HG03066 (cell line): ENCODE results near the gene IL36RN.

Experiments
- ATAC-seq: cut with Tn5 transposase; IDR thresholded peaks from one replicate; pipeline ENCODE4 v1.9.1; 2021; ENCODE audit warnings: low read depth; ENCODE audit not compliant: unreplicated experiment

IL36RN gene

GRCh38 chr2:113058998-113059960 is at the start of gene IL36RN:
IL36RN (plus strand) TSS chr2:113059198; CDS start chr2:113059439, 241 bp downstream.
- ATAC-seq = no peak

- ATAC-seq = no peak
Observed at GRCh38 chr2:113009622-113010021, 49.4 kb upstream of the IL36RN start.

GRCh38 chr2:113010088-113010487 is 48.9 kb upstream of the IL36RN start:
- no peak for ATAC-seq

- no peak for ATAC-seq
Observed at GRCh38 chr2:113011108-113011507, 47.9 kb upstream of the IL36RN start.

- ATAC-seq = no peak
Observed at GRCh38 chr2:113012436-113013335, 46.3 kb upstream of the IL36RN start.

GRCh38 chr2:113013336-113013661 is 45.7 kb upstream of the IL36RN start:
- no peak for ATAC-seq

GRCh38 chr2:113014067-113014466 is 44.9 kb upstream of the IL36RN start:
- no peak for ATAC-seq

- no peak for ATAC-seq
Observed at GRCh38 chr2:113015042-113015441, 44.0 kb upstream of the IL36RN start.

- ATAC-seq = no peak
Observed at GRCh38 chr2:113015655-113016054, 43.3 kb upstream of the IL36RN start.

GRCh38 chr2:113018509-113018908 is 40.5 kb upstream of the IL36RN start:
- ATAC-seq = no peak

GRCh38 chr2:113021312-113021711 is 37.7 kb upstream of the IL36RN start:
- ATAC-seq = no peak

GRCh38 chr2:113024764-113025163 is 34.2 kb upstream of the IL36RN start:
- ATAC-seq = no peak

GRCh38 chr2:113025737-113026136 is 33.3 kb upstream of the IL36RN start:
- ATAC-seq = no peak

GRCh38 chr2:113027691-113028090 is 31.3 kb upstream of the IL36RN start:
- no peak for ATAC-seq

- ATAC-seq = no peak
Observed at GRCh38 chr2:113028112-113028511, 30.9 kb upstream of the IL36RN start.

- ATAC-seq = no peak
Observed at GRCh38 chr2:113032737-113033136, 26.3 kb upstream of the IL36RN start.

- no peak for ATAC-seq
Observed at GRCh38 chr2:113034016-113034415, 25.0 kb upstream of the IL36RN start.

- no peak for ATAC-seq
Observed at GRCh38 chr2:113036763-113037162, 22.2 kb upstream of the IL36RN start.

- no peak for ATAC-seq
Observed at GRCh38 chr2:113038291-113038690, 20.7 kb upstream of the IL36RN start.

GRCh38 chr2:113039158-113039557 is 19.8 kb upstream of the IL36RN start:
- no peak for ATAC-seq

GRCh38 chr2:113039719-113040118 is 19.3 kb upstream of the IL36RN start:
- no peak for ATAC-seq
